ENCODE measurements around the gene CCL19.

Gene CCL19

GRCh38 chr9:34694811-34695210, 3.7 kb upstream of the CCL19 start:
- no peak for DNase-seq (ENCODE audit: low read depth)

GRCh38 chr9:34693560-34693959, 2.5 kb upstream of the CCL19 start:
- DNase-seq (ENCODE audit: low read depth), result no peak

- DNase-seq (ENCODE audit: low read depth), result no peak
Measured at GRCh38 chr9:34691936-34692315, 850 bp upstream of the CCL19 start.

GRCh38 chr9:34689512-34689911, 1.6 kb downstream of the CCL19 start:
- no peak for DNase-seq (ENCODE audit: low read depth)

- no peak for DNase-seq (ENCODE audit: low read depth)
Measured at GRCh38 chr9:34689116-34689470, 2.0 kb downstream of the CCL19 start.

- no peak for DNase-seq (ENCODE audit: low read depth)
Measured at GRCh38 chr9:34688329-34689115, 2.6 kb downstream of the CCL19 start.

GRCh38 chr9:34687276-34688030, 3.6 kb downstream of the CCL19 start:
- no peak for DNase-seq (ENCODE audit: low read depth)

- no peak for DNase-seq (ENCODE audit: low read depth)
Measured at GRCh38 chr9:34686732-34687131, 4.3 kb downstream of the CCL19 start.

GRCh38 chr9:34686231-34686630, 4.8 kb downstream of the CCL19 start:
- DNase-seq (ENCODE audit: low read depth), result no peak

- DNase-seq (ENCODE audit: low read depth), result no peak
Measured at GRCh38 chr9:34685591-34685990, 5.5 kb downstream of the CCL19 start.

GRCh38 chr9:34684816-34685215, 6.3 kb downstream of the CCL19 start:
- DNase-seq (ENCODE audit: low read depth), result no peak

- DNase-seq (ENCODE audit: low read depth), result no peak
Measured at GRCh38 chr9:34684145-34684544, 6.9 kb downstream of the CCL19 start.

- DNase-seq (ENCODE audit: low read depth), result no peak
Measured at GRCh38 chr9:34675869-34676268, 15.2 kb downstream of the CCL19 start.

GRCh38 chr9:34675048-34675714, 15.9 kb downstream of the CCL19 start:
- DNase-seq (ENCODE audit: low read depth), result no peak

GRCh38 chr9:34674440-34674839, 16.6 kb downstream of the CCL19 start:
- DNase-seq (ENCODE audit: low read depth), result no peak

- no peak for DNase-seq (ENCODE audit: low read depth)
Measured at GRCh38 chr9:34671307-34671706, 19.8 kb downstream of the CCL19 start.

- no peak for DNase-seq (ENCODE audit: low read depth)
Measured at GRCh38 chr9:34669809-34670562, 21.1 kb downstream of the CCL19 start.

- DNase-seq (ENCODE audit: low read depth), result peak; percentile 85
Measured at GRCh38 chr9:34665381-34666250, 25.5 kb downstream of the CCL19 start.

GRCh38 chr9:34665067-34665380, 26.1 kb downstream of the CCL19 start:
- DNase-seq (ENCODE audit: low read depth), result no peak

- peak; percentile 53 for DNase-seq (ENCODE audit: low read depth)
Measured at GRCh38 chr9:34664281-34665066, 26.6 kb downstream of the CCL19 start.

- DNase-seq (ENCODE audit: low read depth), result no peak
Measured at GRCh38 chr9:34663303-34663605, 27.8 kb downstream of the CCL19 start.

Measured in T-helper 22 cell (primary cell).